GM12878 (cell line): ENCODE measurements around the gene WDTC1. TPM values are rescaled to one million over a fixed set of nuclear protein-coding genes. Genes with fewer than 3 reads are reported as not detected.

ENCODE experiments used
- ATAC-seq: fragments of 200-7000 bp; cut with Tn5 transposase; 3 replicates; pipeline ENCODE4 v1.9.1; 2020; ENCODE audit warnings: mild to moderate bottlenecking, moderate library complexity
- BruUV-seq: library from RNA; stranded (reverse); fragments of 400-500 nt; replicated peaks from 2 replicates; lab custom pipeline; 2021; lab: Mats Ljungman, UMichigan
- CTCF ChIA-PET: fragments of 300-600 bp; sonication (Branson Sonifier 250); formaldehyde crosslinking; extraction: SDS; loops from one replicate; lab custom pipeline; 2021; ENCODE audit warnings: inconsistent platforms; lab: Yijun Ruan, JAX
- POLR2A ChIA-PET: fragments of 350-600 bp; formaldehyde crosslinking; extraction: SDS; loops from one replicate; lab custom pipeline; 2021; ENCODE audit warnings: inconsistent platforms; lab: Charles Lee
- RAD21 ChIA-PET: fragments of 300-600 bp; sonication (Branson Sonifier 250); formaldehyde crosslinking; loops from one replicate; lab custom pipeline; 2023; ENCODE audit warnings: antibody characterized with exemption; ENCODE audit not compliant: unreplicated experiment; lab: Charles Lee
- SMC1A ChIA-PET: fragments of 300-600 bp; sonication (Branson Sonifier 250); formaldehyde crosslinking; loops from one replicate; lab custom pipeline; 2023; ENCODE audit not compliant: unreplicated experiment, uncharacterized antibody; lab: Charles Lee
- DNase-seq: peaks from one replicate; pipeline ENCODE4 v3.0.0-alpha.2; 2011; ENCODE audit warnings: low read depth, low spot score
- FAIRE-seq: peaks from 3 replicates; lab custom pipeline; 2011; peaks lifted over from hg19 to GRCh38; lab: Jason Lieb, UNC
- H2AFZ ChIP-seq: 2 replicates; pipeline ENCODE4 v1.6.0; 2011; ENCODE audit warnings: low read depth, low read length, control low read depth; ENCODE audit not compliant: control insufficient read depth
- H3K27ac ChIP-seq: 2 replicates; pipeline ENCODE4 v1.5.1; 2011; ENCODE audit warnings: control low read depth; ENCODE audit not compliant: control insufficient read depth, insufficient read depth
- H3K27me3 ChIP-seq, 2 experiments: replicated peaks in 1 of 2; 2 replicates each; pipeline versions ENCODE4 v1.6.0 to v1.6.1; 2011; ENCODE audit warnings: low read length in 1 of 2; ENCODE audit not compliant: control insufficient read depth in 2 of 2, insufficient read depth in 2 of 2
- H3K36me3 ChIP-seq, 2 experiments: 2 replicates each; pipeline ENCODE4 v1.5.1; 2011; ENCODE audit warnings: low read length in 1 of 2; ENCODE audit not compliant: control insufficient read depth in 2 of 2, insufficient read depth in 2 of 2
- H3K4me1 ChIP-seq: 2 replicates; pipeline ENCODE4 v1.6.1; 2011; ENCODE audit warnings: mild to moderate bottlenecking, low read length, moderate library complexity, mixed read lengths; ENCODE audit not compliant: control insufficient read depth, insufficient read depth
- H3K4me2 ChIP-seq: 2 replicates; pipeline ENCODE4 v1.6.0; 2011; ENCODE audit warnings: control low read depth; ENCODE audit not compliant: control insufficient read depth, insufficient read depth
- H3K4me3 ChIP-seq: fragments of 200-600 bp; sonication (generic); 2 replicates; pipeline ENCODE4 v1.5.1; 2016
- H3K79me2 ChIP-seq: 2 replicates; pipeline ENCODE4 v1.6.0; 2011; ENCODE audit warnings: low read length; ENCODE audit not compliant: control insufficient read depth, insufficient read depth
- H3K9ac ChIP-seq: 2 replicates; pipeline ENCODE4 v1.8.0; 2011; ENCODE audit warnings: low read length, control low read depth, mixed read lengths; ENCODE audit not compliant: control insufficient read depth, insufficient read depth
- H3K9me3 ChIP-seq: replicated peaks from 3 replicates; pipeline ENCODE4 v1.5.1; 2011; ENCODE audit warnings: mild to moderate bottlenecking, low read length; ENCODE audit not compliant: control insufficient read depth, insufficient read depth
- H4K20me1 ChIP-seq: 2 replicates; pipeline ENCODE4 v1.6.0; 2011; ENCODE audit not compliant: control insufficient read depth, insufficient read depth
- BRCA1 ChIP-seq: IDR thresholded peaks from 2 replicates; pipeline ENCODE4 v1.6.1; 2011; ENCODE audit warnings: low read depth, low read length, improper control_type of control experiment
- CBFB ChIP-seq: IDR thresholded peaks from 2 replicates; pipeline ENCODE4 v1.6.1; 2016; ENCODE audit warnings: antibody characterized with exemption, low read depth
- CREB1 ChIP-seq: IDR thresholded peaks from 2 replicates; pipeline ENCODE4 v1.6.1; 2012; ENCODE audit warnings: low read depth, mild to moderate bottlenecking, inconsistent platforms
- CREM ChIP-seq: IDR thresholded peaks from 2 replicates; pipeline ENCODE4 v1.6.1; 2014; ENCODE audit warnings: antibody characterized with exemption, low read depth
- MXI1 ChIP-seq: fragments of 150-350 bp; IDR thresholded peaks from 2 replicates; pipeline ENCODE4 v1.6.1; 2011; ENCODE audit warnings: low read depth, mild to moderate bottlenecking, inconsistent platforms, low read length, improper control_type of control experiment
- NRF1 ChIP-seq: conservative IDR thresholded peaks from 2 replicates; pipeline ENCODE4 v1.6.1; 2011; ENCODE audit warnings: mild to moderate bottlenecking, low read depth, low read length, improper control_type of control experiment
- PAX8 ChIP-seq: fragments of 450-650 bp; IDR thresholded peaks from 2 replicates; pipeline ENCODE4 v1.6.1; 2017; ENCODE audit warnings: mild to moderate bottlenecking, moderate library complexity
- POU2F2 ChIP-seq: IDR thresholded peaks from 3 replicates; pipeline ENCODE4 v1.6.1; 2011; ENCODE audit warnings: low read depth, mild to moderate bottlenecking, low read length, borderline replicate concordance
- RB1 ChIP-seq: fragments of 450-650 bp; formaldehyde crosslinking; IDR thresholded peaks from 2 replicates; pipeline ENCODE4 v1.6.1; 2017; ENCODE audit warnings: mild to moderate bottlenecking, borderline replicate concordance
- SIN3A ChIP-seq: IDR thresholded peaks from 2 replicates; pipeline ENCODE4 v1.6.1; 2012; ENCODE audit warnings: low read depth, low read length, improper control_type of control experiment
- SREBF1 ChIP-seq: IDR thresholded peaks from 2 replicates; pipeline ENCODE4 v1.6.1; 2012; ENCODE audit warnings: mild to moderate bottlenecking, low read length
- TAF1 ChIP-seq: IDR thresholded peaks from 2 replicates; pipeline ENCODE4 v1.6.1; 2011; ENCODE audit warnings: mild to moderate bottlenecking, low read depth, low read length, borderline replicate concordance
- TBL1XR1 ChIP-seq: IDR thresholded peaks from 2 replicates; pipeline ENCODE4 v1.6.1; 2012; ENCODE audit warnings: low read depth, low read length, improper control_type of control experiment
- WRNIP1 ChIP-seq: IDR thresholded peaks from 2 replicates; pipeline ENCODE4 v1.6.1; 2011; ENCODE audit warnings: low read depth, low read length, improper control_type of control experiment, borderline replicate concordance
- ZNF207 ChIP-seq: fragments of 450-650 bp; IDR thresholded peaks from 2 replicates; pipeline ENCODE4 v1.6.1; 2014; ENCODE audit warnings: antibody characterized with exemption, mild to moderate bottlenecking, borderline replicate concordance
- ZNF274 ChIP-seq: IDR thresholded peaks from one replicate; pipeline ENCODE4 v1.8.0; 2011; ENCODE audit not compliant: insufficient read length, insufficient read depth
- ZNF384 ChIP-seq: IDR thresholded peaks from 2 replicates; pipeline ENCODE4 v1.6.1; 2012; ENCODE audit warnings: low read depth, mild to moderate bottlenecking, low read length, improper control_type of control experiment, borderline replicate concordance
- ZNF622 ChIP-seq: fragments of 450-650 bp; IDR thresholded peaks from 2 replicates; pipeline ENCODE4 v1.6.1; 2017; ENCODE audit warnings: mild to moderate bottlenecking, inconsistent platforms
- WGBS: methylation state at CpG from one replicate; pipeline ENCODE4 v1.1.6; 2016; ENCODE audit warnings: low lambda C conversion rate; ENCODE audit not compliant: insufficient replicate concordance, insufficient coverage; ENCODE audit errors: missing lambda C conversion rate; 5-methylcytosine and 5-hydroxymethylcytosine counted together
- in situ Hi-C: fragments of 300-500 bp; cut with MboI; formaldehyde crosslinking; loops from 9 replicates; pipeline ENCODE4 v1.14.3; 2018; ENCODE audit warnings: mixed read lengths
- intact Hi-C: fragments of 100-400 bp; cut with micrococcal nuclease; formaldehyde crosslinking; loops from one replicate; pipeline ENCODE4 v1.14.2; 2022; ENCODE audit not compliant: unreplicated experiment
- polyA plus RNA-seq, 11 experiments: library from polyadenylated mRNA; depleted of rRNA in 4 of 11; unstranded in 6 of 11; stranded (reverse) in 5 of 11; fragments of >200 nt; fragmentation: Nextera tagmentation in 4 of 11; fragmentation: Illumina TruSeq in 1 of 11; extraction: Ambion mirVana in 4 of 11; extraction: Trizol in 1 of 11; gene quantifications; 1 replicate in 1 of 11; 2 replicates in 10 of 11; pipeline versions ENCODE4 v1.2.1 to v1.2.3, GENCODE V29; 2011 to 2016; ENCODE audit warnings: inconsistent platforms in 2 of 11, missing spikeins in 2 of 11, low read depth in 1 of 11
- total RNA-seq, 4 experiments: library from RNA; depleted of rRNA in 3 of 4; stranded (reverse); fragments of >200 nt in 3 of 4; fragmentation: Illumina TruSeq in 1 of 4; extraction: Trizol in 1 of 4; gene quantifications; 2 replicates each; pipeline versions ENCODE4 v1.2.1 to v1.2.3, GENCODE V29; 2013 to 2021
- TF ChIP-seq, protein P1 (sequence below): fragments of 450-650 bp; IDR thresholded peaks from 2 replicates; pipeline ENCODE4 v1.6.1; 2017; ENCODE audit warnings: mild to moderate bottlenecking
- TF ChIP-seq, protein P2 (sequence below): fragments of 450-650 bp; IDR thresholded peaks from 2 replicates; pipeline ENCODE4 v1.6.1; 2018; ENCODE audit warnings: borderline replicate concordance, mild to moderate bottlenecking; ENCODE audit not compliant: partially characterized antibody

Gene WDTC1
- total and polyA plus RNA-seq, 10 of the 15 experiments (the other 5 are each of a cell fraction or from before 2014, with no cell fraction given), result 0.21 to 28.7 (median 7.6) TPM

GRCh38 chr1:27284425-27285273 is 50.2 kb downstream of the WDTC1 start:
- Histone ChIP-seq H3K9ac (no peak overlapping the region), H2AFZ (no peak overlapping the region), H4K20me1 (no peaks in the 10 kb centered on the region), H3K4me2 (no peak overlapping the region), H3K4me1 (no peaks in the 10 kb centered on the region), H3K27me3 (no peaks in the 10 kb centered on the region), H3K9me3 (no peaks in the 10 kb centered on the region), H3K79me2 (no peaks in the 10 kb centered on the region), H3K4me3 (no peak overlapping the region), H3K36me3 (peaks cover 0 to 14% of the 10 kb centered on the region in 2 experiments; a peak in 3 of 4 replicates), H3K27ac (no peak overlapping the region)
- DNase-seq, result peak; percentile 28
- no TSS peak for BruUV-seq
- POLR2A ChIA-PET, result interaction anchor here (0.5 to 1.4 kb wide), 2 partner anchors 11 to 87 kb away, joined by 3 to 4 read pairs; no protein-coding TSS in a partner anchor
- ATAC-seq, result peak; percentile 98
- CTCF ChIA-PET, result interaction anchor here (0.7 to 7.6 kb wide), 46 partner anchors 10 to 317 kb away, joined by 3 to 150 read pairs (median 5); partner anchors contain the start of gene WDTC1
- intact Hi-C loops, result loop anchor here (1.0 to 2.0 kb wide), 3 partner anchors 86 to 240 kb away; no protein-coding TSS in a partner anchor
- FAIRE-seq, result peak; percentile 99
- in situ Hi-C loops, result loop anchor here (5.0 kb wide), 2 partner anchors 87 to 182 kb away; no protein-coding TSS in a partner anchor
- RAD21 ChIA-PET, result interaction anchor here (0.7 to 4.1 kb wide), 16 partner anchors 12 to 183 kb away, joined by 3 to 54 read pairs (median 4); partner anchors contain the start of gene SLC9A1
- SMC1A ChIA-PET, result interaction anchor here (0.7 to 5.1 kb wide), 40 partner anchors 11 to 240 kb away, joined by 3 to 66 read pairs (median 4); partner anchors contain the start of gene WDTC1
- 34% methylated on average over 10 of the region's 11 CpGs for WGBS
- TF ChIP-seq NRF1 (no peak), SIN3A (no peak), BRCA1 (no peak), ZNF207 (no peak), CREB1 (peak; percentile 27; the same call in 1 of the 2 replicates), ZNF622 (no peak), PAX8 (no peak), WRNIP1 (no peak), POU2F2 (peak; percentile 44; the same call in 1 of the 3 replicates), ZNF384 (peak; percentile 68), TAF1 (no peak), MXI1 (no peak), CREM (peak; percentile 28; the same call in 1 of the 2 replicates), ZNF274 (no peak), TBL1XR1 (no peak), SREBF1 (no peak), RB1 (no peak), CBFB (no peak)
- TF ChIP-seq, protein P1, sequence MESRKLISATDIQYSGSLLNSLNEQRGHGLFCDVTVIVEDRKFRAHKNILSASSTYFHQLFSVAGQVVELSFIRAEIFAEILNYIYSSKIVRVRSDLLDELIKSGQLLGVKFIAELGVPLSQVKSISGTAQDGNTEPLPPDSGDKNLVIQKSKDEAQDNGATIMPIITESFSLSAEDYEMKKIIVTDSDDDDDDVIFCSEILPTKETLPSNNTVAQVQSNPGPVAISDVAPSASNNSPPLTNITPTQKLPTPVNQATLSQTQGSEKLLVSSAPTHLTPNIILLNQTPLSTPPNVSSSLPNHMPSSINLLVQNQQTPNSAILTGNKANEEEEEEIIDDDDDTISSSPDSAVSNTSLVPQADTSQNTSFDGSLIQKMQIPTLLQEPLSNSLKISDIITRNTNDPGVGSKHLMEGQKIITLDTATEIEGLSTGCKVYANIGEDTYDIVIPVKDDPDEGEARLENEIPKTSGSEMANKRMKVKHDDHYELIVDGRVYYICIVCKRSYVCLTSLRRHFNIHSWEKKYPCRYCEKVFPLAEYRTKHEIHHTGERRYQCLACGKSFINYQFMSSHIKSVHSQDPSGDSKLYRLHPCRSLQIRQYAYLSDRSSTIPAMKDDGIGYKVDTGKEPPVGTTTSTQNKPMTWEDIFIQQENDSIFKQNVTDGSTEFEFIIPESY, result no peak
- TF ChIP-seq, protein P2, sequence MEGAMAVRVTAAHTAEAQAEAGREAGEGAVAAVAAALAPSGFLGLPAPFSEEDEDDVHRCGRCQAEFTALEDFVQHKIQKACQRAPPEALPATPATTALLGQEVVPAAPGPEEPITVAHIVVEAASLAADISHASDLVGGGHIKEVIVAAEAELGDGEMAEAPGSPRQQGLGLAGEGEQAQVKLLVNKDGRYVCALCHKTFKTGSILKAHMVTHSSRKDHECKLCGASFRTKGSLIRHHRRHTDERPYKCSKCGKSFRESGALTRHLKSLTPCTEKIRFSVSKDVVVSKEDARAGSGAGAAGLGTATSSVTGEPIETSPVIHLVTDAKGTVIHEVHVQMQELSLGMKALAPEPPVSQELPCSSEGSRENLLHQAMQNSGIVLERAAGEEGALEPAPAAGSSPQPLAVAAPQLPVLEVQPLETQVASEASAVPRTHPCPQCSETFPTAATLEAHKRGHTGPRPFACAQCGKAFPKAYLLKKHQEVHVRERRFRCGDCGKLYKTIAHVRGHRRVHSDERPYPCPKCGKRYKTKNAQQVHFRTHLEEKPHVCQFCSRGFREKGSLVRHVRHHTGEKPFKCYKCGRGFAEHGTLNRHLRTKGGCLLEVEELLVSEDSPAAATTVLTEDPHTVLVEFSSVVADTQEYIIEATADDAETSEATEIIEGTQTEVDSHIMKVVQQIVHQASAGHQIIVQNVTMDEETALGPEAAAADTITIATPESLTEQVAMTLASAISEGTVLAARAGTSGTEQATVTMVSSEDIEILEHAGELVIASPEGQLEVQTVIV, result no peak
